Adrenal gland (tissue), 5 donors: ENCODE data around the gene QRICH2.

Experiments
- CTCF ChIP-seq, 6 experiments: fragments of 450-650 bp in 4 of 6; fragments of 200-600 bp in 2 of 6; sonication (generic) in 1 of 6; IDR thresholded peaks; 1 replicate in 5 of 6; 2 replicates in 1 of 6; pipeline versions ENCODE4 v1.5.1 to v1.8.0; 2016 to 2021; ENCODE audit warnings: antibody characterized with exemption in 6 of 6, mild to moderate bottlenecking in 2 of 6, moderate library complexity in 1 of 6
- POLR2A ChIP-seq, 2 donors: fragments of 450-650 bp; IDR thresholded peaks; one replicate each; pipeline ENCODE4 v1.6.1; 2017; ENCODE audit warnings: antibody characterized with exemption in 2 of 2, mild to moderate bottlenecking in 2 of 2, moderate library complexity in 1 of 2
- donor health status: DM: no; HTN: no; CAD: no.

GRCh38 chr17:76292567-76292966 lies 15.5 kb downstream of the QRICH2 start:
- TF ChIP-seq POLR2A (IDR thresholded peaks at IDR 0.05) (no peak), CTCF (IDR thresholded peaks at IDR 0.05) (no peak)
